ENCODE measurements around the gene PLET1.

PLET1 gene

GRCh38 chr11:112211536-112211935 lies 49.1 kb downstream of the PLET1 start:
- no peak overlapping the region for H3K4me2 ChIP-seq (ENCODE audit: low read depth, low read length, poor library complexity, severe bottlenecking)
- no peaks in the 10 kb centered on the region for H3F3A ChIP-seq (ENCODE audit: insufficient read depth)
- no peaks in the 10 kb centered on the region for H3K27me3 ChIP-seq (ENCODE audit: low read length)
- no peaks in the 10 kb centered on the region for H3K36me3 ChIP-seq (ENCODE audit: low read length)
- no peak overlapping the region for H3K9ac ChIP-seq (ENCODE audit: low read length)
- H4K20me1 ChIP-seq (ENCODE audit: low read depth, low read length), result no peaks in the 10 kb centered on the region
- H3K9me2 ChIP-seq (replicated peaks; ENCODE audit: insufficient read depth, low read length), result no peaks in the 10 kb centered on the region
- no peak overlapping the region for H2AFZ ChIP-seq (ENCODE audit: low read depth, low read length, severe bottlenecking)
- H3K79me2 ChIP-seq (ENCODE audit: insufficient read depth, low read length), result no peaks in the 10 kb centered on the region
- no peaks in the 10 kb centered on the region for H3K9me3 ChIP-seq (ENCODE audit: insufficient read depth, low read length)
- TF ChIP-seq, protein P1, sequence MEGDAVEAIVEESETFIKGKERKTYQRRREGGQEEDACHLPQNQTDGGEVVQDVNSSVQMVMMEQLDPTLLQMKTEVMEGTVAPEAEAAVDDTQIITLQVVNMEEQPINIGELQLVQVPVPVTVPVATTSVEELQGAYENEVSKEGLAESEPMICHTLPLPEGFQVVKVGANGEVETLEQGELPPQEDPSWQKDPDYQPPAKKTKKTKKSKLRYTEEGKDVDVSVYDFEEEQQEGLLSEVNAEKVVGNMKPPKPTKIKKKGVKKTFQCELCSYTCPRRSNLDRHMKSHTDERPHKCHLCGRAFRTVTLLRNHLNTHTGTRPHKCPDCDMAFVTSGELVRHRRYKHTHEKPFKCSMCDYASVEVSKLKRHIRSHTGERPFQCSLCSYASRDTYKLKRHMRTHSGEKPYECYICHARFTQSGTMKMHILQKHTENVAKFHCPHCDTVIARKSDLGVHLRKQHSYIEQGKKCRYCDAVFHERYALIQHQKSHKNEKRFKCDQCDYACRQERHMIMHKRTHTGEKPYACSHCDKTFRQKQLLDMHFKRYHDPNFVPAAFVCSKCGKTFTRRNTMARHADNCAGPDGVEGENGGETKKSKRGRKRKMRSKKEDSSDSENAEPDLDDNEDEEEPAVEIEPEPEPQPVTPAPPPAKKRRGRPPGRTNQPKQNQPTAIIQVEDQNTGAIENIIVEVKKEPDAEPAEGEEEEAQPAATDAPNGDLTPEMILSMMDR (IDR thresholded peaks at IDR 0.05; ENCODE audit: insufficient read depth, low read length, poor library complexity, severe bottlenecking), result no peak
- no peak for TF ChIP-seq EZH2phosphoT487 (conservative IDR thresholded peaks at IDR 0.05; ENCODE audit: low read length)
- no peak overlapping the region for H3K27ac ChIP-seq (ENCODE audit: low read depth, low read length)
- no peak overlapping the region for H3K4me3 ChIP-seq (ENCODE audit: insufficient read depth, low read length, poor library complexity, severe bottlenecking)

DNA sequence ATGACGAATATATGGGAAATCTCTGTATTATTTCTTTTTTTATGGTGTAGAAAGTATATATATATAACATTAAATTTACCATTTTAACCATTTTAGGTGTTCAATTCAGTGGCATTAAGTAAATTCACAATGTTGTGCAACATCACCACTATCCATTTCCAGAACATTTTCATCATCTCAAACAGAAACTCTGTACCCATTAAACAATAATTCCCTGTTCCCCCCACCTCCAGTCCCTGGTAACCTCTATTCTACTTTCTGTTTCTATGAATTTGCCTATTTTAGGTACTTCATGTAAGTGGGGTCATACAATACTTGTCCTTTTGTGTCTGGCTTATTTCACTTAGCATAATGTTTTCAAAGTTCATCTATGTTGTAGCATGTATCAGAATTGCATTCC lies 49.8 kb downstream of the PLET1 start:
- no peaks in the 10 kb centered on the region for H4K20me1 ChIP-seq (ENCODE audit: low read depth, low read length)
- H3K4me3 ChIP-seq (ENCODE audit: insufficient read depth, low read length, poor library complexity, severe bottlenecking), result no peak overlapping the region
- no peaks in the 10 kb centered on the region for H3K27me3 ChIP-seq (ENCODE audit: low read length)
- H3K27ac ChIP-seq (ENCODE audit: low read depth, low read length), result no peak overlapping the region
- H3K4me2 ChIP-seq (ENCODE audit: low read depth, low read length, poor library complexity, severe bottlenecking), result no peak overlapping the region
- TF ChIP-seq, protein P1 (IDR thresholded peaks at IDR 0.05; ENCODE audit: insufficient read depth, low read length, poor library complexity, severe bottlenecking), result no peak
- no peak for TF ChIP-seq EZH2phosphoT487 (conservative IDR thresholded peaks at IDR 0.05; ENCODE audit: low read length)
- no peak overlapping the region for H2AFZ ChIP-seq (ENCODE audit: low read depth, low read length, severe bottlenecking)
- no peaks in the 10 kb centered on the region for H3K79me2 ChIP-seq (ENCODE audit: insufficient read depth, low read length)
- H3K9me2 ChIP-seq (replicated peaks; ENCODE audit: insufficient read depth, low read length), result no peaks in the 10 kb centered on the region
- no peak overlapping the region for H3K9ac ChIP-seq (ENCODE audit: low read length)
- no peaks in the 10 kb centered on the region for H3F3A ChIP-seq (ENCODE audit: insufficient read depth)
- no peaks in the 10 kb centered on the region for H3K9me3 ChIP-seq (ENCODE audit: insufficient read depth, low read length)
- H3K36me3 ChIP-seq (ENCODE audit: low read length), result no peaks in the 10 kb centered on the region

DNA sequence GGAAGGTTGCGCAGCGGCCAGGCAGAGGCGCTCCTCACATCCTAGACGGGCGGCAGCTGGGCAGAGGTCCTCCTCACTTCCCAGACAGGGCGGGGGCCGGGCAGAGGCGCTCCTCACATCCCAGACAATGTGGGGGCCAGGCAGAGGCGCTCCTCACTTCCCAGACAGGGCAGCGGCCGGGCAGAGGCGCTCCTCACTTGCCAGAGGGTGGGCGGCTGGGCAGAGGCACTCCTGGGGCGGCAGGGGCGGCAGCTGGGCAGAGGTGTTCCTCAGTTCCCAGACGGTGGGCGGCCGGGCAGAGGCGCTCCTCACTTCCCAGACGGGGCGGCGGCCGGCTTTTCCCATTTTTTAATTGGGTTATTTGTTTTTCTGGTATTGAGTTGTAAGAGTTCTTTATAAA lies 54.6 kb downstream of the PLET1 start:
- H3K9me3 ChIP-seq (ENCODE audit: insufficient read depth, low read length), result no peaks in the 10 kb centered on the region
- H3K27me3 ChIP-seq (ENCODE audit: low read length), result no peaks in the 10 kb centered on the region
- H2AFZ ChIP-seq (ENCODE audit: low read depth, low read length, severe bottlenecking), result no peak overlapping the region
- no peaks in the 10 kb centered on the region for H4K20me1 ChIP-seq (ENCODE audit: low read depth, low read length)
- H3K9ac ChIP-seq (ENCODE audit: low read length), result no peak overlapping the region
- H3K36me3 ChIP-seq (ENCODE audit: low read length), result no peaks in the 10 kb centered on the region
- H3K4me3 ChIP-seq (ENCODE audit: insufficient read depth, low read length, poor library complexity, severe bottlenecking), result no peak overlapping the region
- TF ChIP-seq, protein P1 (IDR thresholded peaks at IDR 0.05; ENCODE audit: insufficient read depth, low read length, poor library complexity, severe bottlenecking), result no peak
- no peak for TF ChIP-seq EZH2phosphoT487 (conservative IDR thresholded peaks at IDR 0.05; ENCODE audit: low read length)
- no peaks in the 10 kb centered on the region for H3F3A ChIP-seq (ENCODE audit: insufficient read depth)
- no peaks in the 10 kb centered on the region for H3K9me2 ChIP-seq (replicated peaks; ENCODE audit: insufficient read depth, low read length)
- no peak overlapping the region for H3K4me2 ChIP-seq (ENCODE audit: low read depth, low read length, poor library complexity, severe bottlenecking)
- no peaks in the 10 kb centered on the region for H3K79me2 ChIP-seq (ENCODE audit: insufficient read depth, low read length)
- H3K27ac ChIP-seq (ENCODE audit: low read depth, low read length), result no peak overlapping the region
